ENCODE results near the gene CLCNKA.
A peak's percentile ranks its signal among the peaks of the same experiment; 100 is the strongest.

CLCNKA gene

DNA sequence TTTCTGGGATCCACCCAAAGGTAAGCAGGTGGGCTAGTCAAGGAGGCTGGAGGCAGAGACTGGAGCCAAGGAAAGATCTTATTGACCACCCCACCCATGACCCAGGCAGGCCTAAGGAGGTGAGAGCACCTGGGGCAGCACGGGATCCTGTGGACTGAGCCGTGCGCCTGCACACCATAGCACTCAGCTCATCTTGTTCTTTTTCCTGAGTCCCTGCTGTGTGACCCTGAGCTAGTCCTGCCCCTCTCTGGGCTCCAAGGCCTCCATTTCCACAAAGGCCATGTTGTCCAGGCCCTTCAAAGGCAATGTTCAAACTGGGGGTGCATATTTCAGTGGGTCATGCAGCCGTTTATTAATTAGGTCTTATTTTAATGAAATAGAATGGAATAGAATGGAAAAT lies 44.4 kb downstream of the CLCNKA start:
- DNase-seq, result no peak

DNA sequence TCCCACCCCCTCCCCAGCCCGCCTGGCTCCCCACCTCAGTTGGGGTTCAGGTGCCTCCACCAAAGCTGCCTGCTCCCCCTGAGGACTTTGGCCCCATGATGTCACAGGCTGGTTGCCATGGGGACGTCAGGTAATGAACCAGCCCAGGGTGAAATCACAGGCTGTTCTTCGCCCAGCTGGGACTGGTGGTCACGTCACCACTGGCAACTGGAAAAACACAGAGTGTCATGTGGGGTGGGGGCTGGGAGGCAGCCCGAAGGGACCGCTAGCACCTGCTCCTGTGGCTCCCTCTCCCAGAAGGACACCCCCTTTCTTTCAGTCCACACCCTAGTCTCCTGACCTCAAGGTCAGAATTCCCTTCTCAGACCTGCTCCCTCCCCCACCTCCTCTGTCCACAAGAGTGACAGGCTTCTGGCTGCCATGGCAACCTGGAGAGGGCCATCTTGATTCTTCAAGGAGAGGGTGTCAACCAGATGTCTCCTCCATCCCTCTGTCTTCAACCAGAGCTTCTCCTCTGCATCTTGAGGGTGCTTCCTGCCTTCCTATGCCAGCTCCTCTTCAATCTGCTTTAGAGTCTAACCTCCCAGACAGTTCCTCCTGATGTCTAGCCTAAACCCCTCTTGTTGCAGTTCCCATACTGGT lies 45.4 kb downstream of the CLCNKA start:
- DNase-seq, result no peak

DNA sequence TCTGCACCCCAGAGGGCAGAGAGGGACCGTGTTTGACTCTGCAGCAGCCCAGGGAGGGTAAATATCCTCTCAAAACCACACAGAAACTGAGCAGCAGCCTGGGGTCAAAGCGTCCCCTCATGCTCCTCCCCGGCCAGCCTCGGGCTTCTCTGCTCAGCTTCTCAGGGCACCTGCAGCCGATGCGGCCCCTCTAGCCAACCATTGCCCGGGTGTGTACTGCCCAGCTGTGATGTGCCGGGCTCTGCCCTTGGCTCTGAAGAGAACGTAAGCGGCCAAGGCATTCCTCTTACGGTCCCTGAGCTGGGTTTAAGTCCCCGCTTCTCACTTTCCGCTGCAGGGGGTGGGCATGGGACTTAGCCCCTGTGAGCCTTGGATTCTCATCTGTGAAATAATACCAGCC lies 46.1 kb downstream of the CLCNKA start:
- DNase-seq, result no peak

DNA sequence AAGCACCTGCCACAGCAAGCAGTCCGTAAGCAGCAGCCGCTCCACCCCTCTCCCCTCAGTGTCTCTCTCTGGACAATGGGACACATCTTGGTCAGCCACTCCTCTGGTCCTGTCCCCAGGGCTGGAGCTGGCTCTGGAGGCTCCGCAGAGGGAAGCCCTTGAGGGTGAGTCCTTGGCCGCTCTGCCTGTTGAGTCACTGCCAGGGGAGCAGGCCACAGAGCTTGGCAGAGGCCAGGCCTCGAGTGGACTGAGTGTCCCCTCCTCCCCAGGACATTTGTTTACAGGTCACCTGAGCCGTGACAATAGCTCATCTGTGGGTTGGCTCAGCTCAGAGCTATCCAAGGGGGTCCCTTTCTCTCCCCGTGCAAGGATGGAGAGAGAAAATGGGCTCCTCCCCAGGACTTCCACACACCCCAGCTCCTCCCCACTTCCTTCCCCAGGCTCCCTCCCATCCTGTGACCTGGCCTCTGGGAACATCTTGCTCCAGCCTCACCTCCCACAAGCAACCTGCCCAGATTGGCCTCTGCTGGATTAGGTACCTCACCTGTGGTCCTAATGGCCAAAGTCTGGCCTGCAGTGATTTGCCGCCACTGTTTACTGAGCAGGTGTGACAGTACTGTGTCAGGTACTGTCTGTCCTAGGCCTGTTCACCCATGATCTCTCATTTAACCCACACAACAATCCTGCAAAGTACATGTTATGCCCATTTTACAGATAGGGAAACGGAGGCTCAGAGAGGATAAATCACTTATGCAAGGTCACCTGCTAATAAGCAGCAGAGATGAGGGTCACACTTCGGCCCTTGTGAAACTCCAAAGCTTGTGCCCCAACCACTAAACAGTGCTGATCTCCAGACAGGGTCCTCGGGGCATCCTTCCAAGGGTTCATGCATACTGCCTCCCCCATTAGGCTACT lies 46.8 kb downstream of the CLCNKA start:
- DNase-seq, result no peak

DNA sequence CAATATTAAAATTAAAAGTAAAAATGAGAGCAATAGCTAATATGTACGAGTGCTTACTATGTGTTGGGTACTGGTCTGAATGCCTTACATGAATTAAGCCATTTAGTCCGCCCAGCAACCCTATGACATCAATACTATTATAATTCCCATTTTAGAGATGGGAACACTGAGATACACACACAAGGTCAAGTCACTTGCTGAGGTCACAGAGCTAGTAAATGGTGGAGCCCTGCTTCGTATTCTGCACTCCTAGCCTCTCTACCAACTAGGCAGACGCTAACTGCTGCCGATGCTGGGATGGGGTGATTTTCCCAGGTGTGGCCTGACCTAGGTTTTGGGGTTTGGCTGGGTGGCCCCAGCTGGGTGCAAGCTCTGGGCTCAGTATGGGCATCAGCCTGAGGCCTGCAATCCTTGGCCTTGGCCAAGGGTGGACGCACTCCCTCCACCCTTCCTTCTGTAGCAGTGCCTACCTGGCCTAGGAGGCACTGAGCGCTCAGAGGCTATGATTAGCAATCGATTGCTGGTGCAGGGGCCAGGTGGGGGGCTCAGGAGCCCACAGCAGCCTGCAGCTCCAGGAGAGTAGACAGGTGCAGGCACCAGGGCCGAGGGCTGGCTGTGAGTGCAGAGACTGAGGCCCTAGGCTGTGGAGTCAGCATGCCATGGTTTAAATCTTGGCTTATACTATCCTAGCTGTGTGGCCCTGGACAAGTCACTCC lies 49.0 kb downstream of the CLCNKA start:
- DNase-seq, result no peak

DNA sequence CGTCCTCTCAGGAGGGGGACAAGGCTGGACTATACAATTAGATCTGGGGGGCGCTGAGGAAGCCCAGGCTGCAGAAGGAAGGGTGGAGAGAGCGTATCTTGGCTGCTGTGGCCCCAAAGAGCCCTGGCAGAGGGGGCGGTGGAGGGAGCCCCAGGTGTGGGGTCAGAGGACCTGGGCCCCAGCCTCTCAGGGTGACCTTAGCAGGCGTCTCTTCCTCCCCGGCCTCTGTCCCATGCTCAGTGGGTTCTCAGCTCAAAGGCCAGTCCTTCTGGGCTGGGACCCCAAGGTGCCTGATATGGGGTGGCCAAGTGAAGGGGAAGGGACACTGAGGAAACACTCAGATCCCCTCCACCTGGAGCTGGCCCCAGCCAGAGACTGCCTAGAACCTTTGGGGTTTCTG lies 49.8 kb downstream of the CLCNKA start:
- DNase-seq, result no peak

DNA sequence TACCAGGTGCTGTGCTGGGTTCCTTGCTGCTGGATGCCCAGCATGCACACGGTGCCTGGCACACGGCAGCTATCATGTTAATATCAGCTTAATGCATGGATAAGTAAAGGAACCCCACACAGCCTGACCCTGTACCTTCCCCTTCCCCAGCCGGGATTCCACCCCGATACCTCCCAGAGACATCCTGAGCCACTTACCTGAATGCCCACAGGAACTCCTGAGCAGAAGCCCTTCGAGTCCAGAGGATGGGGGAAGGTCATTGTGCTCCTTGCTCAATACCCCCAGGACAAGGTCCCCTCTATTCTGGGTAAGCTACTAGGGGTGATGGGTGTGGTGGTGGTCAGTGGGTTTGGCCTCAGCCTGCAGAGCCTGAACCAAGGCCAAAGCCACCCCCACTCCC lies 50.3 kb downstream of the CLCNKA start:
- no peak for DNase-seq

DNA sequence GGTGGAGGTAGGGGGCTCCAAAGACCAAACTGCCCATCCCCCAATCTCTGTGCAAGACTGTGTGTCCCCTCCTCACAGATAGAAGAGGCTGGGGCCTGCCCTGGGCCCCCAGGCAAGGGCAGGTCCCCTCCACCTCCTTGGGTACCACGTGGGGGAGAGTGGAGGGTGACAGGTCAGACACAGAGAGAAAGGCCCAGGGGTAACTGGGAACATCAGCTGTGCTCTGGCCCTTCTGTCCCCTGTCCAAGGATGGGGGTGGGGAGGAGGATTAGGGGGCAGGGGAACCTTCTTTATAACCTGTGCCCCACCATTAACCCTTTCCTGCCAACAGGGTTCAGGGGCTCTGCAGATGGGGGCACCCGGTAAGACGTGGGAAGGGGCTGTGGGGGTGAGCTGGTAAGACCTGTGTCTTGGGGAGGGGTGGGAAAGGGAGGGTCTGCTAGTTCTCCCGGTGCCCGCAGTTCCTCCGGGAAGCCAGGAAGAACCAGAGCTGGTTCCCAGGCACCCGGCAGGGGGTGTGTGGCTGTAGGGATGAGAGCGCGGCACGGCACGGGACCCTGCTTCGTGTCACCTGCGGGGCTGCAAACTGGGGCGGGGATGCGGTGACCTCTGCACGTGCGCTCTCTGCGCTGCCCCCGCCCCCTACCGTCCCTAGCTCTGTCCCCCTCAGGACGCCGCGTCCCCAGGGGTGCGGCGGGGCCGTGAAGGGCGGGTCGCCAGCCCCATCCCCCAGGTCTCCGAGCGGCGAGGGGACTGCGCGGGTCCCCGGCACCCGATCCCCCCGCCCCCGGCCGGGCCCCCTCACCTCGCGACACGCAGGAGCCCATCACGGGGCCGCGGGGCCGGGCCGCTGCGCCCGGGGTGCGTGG lies 51.0 kb downstream of the CLCNKA start:
- no peak for DNase-seq

DNA sequence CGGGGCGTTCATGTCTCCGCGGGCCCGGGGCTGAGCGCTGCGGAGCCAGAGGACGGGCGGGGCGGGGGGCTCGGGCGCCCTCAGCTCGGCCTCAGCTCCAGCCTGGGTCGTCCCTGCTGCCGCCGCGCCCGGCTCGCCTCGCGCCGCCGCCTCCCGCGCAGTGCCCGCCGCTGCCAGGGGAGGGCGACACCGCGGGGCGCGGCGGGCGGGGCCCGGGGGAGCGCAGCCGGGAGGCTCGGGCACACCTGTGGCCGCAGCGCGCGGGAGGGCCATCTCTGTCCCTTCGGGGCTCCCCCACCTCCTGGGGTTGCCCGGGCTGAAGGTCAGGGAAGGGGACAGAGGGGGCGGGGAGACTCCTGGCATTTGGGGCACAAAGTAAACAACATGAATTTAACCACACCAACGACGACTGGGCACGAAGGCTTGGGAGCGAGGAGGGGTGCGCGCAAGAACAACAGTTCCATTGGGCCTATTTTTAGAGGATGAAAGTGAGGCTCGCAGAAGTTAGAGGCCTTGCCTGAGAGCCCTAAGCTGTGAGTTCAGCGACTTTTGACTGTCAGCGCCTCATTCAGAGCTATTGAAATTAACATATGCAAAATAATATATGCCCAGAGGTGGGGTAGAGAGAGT lies 51.8 kb downstream of the CLCNKA start, which contains the start of gene FAM131C:
Gene FAM131C (minus strand): TSS at position 162 of the 630 bp plus-strand sequence. CDS start 209 bp downstream, outside the sequence.
- DNase-seq, result peak; percentile 12 to 49

DNA sequence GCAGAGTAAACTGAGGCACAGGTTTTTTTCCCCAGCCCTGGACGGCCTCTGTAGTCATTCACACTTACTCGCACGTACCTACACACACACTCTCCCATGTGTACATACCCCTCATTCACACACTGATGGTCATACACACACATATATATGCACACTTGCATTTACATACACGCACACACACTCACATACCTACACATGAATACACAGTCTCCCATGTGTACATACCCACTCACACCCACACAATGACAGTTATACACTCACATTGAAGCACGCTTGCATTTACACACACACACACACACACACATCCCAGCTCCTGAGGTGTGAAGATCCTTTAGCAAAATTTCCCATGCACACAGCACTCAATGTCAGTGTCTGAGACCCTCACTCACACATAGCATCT lies 52.4 kb downstream of the CLCNKA start:
- DNase-seq, result no peak

DNA sequence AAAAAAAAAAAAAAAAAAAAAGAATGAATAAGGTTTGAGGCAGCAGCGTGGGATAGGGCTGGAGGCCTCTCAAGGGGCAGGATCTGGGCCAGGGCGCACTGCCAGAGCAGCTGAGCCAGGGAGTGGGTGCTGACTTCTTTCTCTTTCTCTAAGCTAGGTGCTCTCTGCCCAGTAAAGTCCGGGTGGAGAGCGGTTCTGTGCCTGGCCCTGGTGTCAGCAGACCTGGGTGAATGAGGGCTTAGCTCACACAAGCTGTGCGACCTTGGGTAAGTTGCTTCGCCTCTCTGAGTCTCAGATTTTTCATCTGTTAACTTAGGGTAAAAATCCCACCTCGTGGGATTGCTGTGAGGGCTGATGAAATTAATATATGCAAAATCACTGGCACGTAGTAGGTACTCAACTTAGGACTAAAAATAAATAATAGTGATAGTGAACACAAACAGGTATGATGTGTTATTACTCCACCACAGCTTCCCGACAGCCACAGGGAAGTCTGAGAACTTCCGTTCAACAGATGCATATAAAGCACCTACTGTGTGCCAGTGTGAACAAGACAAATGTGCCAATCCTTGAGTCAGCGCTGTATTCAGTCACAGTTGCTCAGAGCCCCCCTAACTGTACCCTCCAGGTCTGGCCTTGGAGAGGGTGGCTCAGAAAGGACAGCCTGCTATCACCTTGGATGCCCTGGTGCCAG lies 53.6 kb downstream of the CLCNKA start:
- no peak for DNase-seq

DNA sequence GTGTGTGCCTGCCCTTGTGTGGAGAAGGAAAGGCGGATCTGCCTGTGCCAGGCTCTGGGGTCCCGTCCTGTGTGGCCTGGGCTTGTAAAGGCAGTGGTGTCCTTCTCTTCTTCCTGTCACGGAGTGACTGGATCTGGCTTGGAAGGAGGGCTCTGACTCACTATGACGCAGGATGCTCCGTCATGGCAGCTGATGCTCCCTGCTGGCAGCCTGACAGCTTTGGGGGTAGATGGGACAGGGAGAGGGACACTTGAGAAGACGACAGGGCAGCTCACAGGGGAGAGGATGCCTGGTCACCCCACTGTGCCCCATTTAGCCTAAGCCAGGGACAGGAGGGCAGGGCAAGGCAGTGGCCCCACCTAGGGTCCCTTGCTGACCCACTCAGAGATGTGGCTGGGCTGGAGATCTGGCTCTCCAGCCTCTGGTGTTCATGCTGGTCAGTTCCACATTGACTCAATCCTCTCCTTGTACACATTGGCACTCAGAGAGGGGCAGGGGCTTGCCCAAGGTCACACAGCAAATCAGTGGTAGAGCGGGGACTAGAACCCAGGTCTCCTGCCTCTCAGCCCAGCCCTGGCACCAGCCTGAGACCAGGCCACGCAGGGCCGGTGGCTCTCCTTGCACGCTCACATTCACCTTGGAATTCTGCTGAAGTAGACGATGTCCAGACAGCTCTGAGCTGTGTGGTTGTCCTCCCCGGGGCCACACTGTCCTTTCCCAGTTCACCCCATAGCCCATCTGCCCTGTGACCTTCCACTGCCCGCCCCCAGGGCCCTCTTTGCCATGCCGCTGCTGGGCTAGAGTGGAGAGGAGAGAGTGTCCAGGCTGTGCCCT lies 54.4 kb downstream of the CLCNKA start:
- DNase-seq, result no peak

DNA sequence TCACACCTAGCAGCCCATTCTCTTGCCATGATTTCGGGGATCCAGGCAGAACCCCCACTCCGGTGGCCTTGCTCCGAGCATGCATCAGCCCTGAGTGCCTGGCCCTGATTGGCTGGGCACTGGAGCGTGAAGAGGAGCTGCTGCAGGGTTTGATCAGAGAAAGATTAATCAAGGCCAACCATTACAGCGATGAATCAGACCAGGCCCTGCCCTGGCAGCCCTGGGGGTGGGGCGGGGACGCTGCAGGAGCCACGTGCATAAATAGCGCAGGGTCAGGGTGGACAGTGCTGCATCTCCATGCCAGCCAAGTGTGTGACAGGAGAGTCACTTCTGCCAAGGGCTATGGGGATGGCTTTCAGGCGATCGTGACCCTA lies 55.0 kb downstream of the CLCNKA start:
- no peak for DNase-seq

DNA sequence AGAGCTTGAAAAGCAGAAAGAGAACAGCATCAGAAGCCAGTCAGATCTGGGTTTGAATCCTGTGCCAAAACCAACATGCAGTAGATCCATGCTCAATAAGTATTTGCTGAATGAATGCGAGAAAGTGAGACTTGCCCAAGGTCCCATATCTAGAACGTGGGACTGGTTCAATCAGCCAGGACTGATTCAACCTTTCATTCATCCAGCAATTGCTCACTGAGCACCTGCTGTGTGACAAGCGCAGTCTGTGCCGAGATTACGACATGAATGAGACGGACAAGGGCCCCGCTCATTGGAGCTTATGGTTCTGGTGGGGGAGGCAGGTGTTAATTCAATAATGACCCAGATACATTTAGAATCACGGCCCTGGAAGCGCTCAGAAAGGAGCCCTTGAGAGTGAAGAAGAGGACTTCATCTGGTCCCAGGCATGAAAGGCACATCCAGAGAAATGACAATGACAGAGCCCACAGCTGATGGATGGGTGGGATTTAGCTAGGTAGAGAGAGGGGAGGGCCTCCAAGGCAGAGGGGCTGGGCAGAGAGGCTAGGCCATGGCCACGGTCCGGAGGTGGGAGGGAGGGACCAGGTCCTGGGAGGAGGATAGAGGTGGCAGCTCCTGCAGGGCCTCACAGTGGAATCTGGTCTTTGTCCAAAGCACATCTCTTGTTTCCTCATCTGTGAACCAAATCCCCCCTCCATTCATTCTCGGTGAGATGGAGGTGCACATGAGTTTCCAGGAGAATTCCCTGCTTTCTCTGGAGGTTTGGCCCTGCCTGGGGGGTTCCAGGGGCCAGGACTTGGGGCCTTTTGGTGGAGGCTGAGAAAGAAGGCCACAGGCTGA lies 55.8 kb downstream of the CLCNKA start:
- DNase-seq, result no peak

DNA sequence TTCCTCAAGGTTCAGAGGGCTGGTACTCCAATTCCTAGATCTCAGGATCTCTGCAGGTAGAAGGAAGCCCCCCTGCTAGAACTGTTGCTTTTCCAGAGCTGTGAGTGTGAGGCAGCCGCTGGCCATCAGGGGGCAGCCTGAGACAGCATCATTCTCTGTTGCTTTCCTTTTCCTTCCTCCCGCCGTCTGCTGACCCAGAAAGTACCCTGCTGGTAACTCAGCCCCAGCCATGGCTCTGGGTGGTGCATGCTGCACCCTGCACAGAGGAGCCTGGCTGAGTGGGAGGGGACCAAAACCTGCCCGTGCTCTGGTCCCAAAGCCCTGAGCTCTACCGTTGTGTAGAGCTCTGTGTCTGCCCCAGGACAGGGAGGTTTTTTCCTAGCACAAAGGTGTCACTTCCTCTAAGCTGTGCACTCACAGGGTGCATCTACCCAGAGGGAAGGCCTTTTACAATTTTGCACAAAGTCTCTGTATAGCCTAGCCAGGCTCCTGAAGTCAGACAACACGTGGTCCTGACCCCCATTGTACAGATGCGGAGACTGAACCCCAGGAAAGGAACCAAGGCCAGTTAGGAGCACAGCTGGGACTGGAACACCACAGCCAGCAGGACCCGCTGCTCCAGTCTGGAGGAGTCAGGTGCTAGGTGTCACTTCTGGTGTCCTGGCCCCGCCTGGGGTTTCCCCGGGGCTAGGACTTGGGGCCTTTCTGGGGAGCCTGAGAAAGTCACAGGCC lies 57.3 kb downstream of the CLCNKA start:
- DNase-seq, result peak; percentile 61 to 69

DNA sequence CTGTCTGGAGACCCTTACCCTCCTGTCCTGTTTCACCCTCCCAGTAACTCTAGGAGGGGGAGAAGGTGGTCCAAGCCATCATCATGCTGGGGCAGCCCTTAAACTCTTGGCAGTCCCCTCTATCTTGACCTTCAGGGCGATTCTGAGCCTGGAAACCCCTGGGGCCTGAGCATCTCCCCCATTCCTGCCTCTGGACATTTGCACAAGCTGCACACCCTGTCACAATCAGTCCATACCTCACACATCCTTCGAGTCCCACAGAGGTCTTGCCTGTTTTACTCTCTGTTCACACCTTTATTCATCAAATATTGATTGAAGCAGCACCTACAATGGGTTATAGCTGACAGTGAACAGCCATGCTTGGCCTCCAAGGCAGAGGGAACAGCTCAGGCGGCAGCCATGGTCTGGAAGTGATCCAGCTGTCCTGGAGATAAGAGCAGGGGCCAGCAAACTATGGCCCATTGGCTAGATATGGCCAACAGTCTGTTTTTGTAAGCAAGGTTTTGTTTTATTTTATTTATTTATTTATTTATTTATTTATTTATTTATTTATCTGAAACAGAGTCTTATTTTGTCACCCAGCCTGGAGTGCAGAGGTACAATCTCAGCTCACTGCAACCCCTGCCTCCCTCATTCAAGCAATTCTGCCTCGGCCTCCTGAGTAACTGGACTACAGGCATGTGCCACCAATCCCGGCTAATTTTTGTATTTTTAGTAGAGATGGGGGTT lies 58.8 kb downstream of the CLCNKA start:
- no peak for DNase-seq

DNA sequence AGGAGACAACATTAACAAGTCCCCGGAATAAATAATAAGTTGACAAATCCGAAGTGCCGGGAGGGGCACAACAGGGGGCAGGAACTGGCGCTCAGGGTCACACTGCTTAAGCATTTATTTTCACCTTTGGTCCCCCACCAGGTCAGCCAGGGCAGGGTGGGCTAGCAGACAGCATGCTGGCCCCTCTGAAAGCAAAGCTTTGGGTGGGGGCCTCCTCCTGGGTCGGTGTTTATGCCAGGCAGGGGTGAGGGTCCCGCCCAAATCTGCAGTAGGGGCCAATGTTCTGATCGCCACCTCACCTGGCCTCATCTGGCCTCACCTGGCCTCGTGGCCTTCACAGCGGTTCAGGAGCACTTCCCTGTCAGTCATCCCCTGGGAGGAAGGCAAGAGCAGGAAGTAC lies 59.8 kb downstream of the CLCNKA start:
- DNase-seq, result no peak
